H1 (cell line): ENCODE measurements around the gene THOC7. TPM values are rescaled to one million over a fixed set of nuclear protein-coding genes. Genes with fewer than 3 reads are reported as not detected.

ENCODE experiments used
- RXRA ChIP-seq: IDR thresholded peaks from 2 replicates; pipeline ENCODE4 v1.6.1; 2011; ENCODE audit warnings: low read depth, mild to moderate bottlenecking, low read length, moderate library complexity; ENCODE audit not compliant: insufficient read depth
- SUZ12 ChIP-seq: fragments of 200-600 bp; sonication (generic); IDR thresholded peaks from 2 replicates; pipeline ENCODE4 v1.6.1; 2012; ENCODE audit warnings: mild to moderate bottlenecking, inconsistent platforms, low read length, moderate library complexity, mixed read lengths
- TAF7 ChIP-seq: optimal IDR thresholded peaks from 2 replicates; pipeline ENCODE3; 2011; ENCODE audit warnings: low read depth, mild to moderate bottlenecking, inconsistent platforms, low read length, moderate library complexity, borderline replicate concordance
- polyA plus RNA-seq, 7 experiments: library from polyadenylated mRNA; depleted of rRNA in 3 of 7; stranded (reverse) in 5 of 7; unstranded in 2 of 7; fragments of >200 nt in 5 of 7; fragments of 200-250 nt in 2 of 7; gene quantifications; 1 replicate in 5 of 7; 2 replicates in 1 of 7; 4 replicates in 1 of 7; pipeline versions ENCODE4 v1.2.1 to v1.2.3, GENCODE V29; 2011 to 2013; ENCODE audit warnings: missing spikeins in 2 of 7, mixed read lengths in 2 of 7
- total RNA-seq: library from RNA; stranded (reverse); fragmentation: NEBNext Ultra II Directional; extraction: Animal tissue kit (Norgen Biotek cat#: 25700); gene quantifications from 2 replicates; pipeline ENCODE4 v1.2.1, GENCODE V29; 2021
- TF ChIP-seq, protein P1 (sequence below): fragments of 300-600 bp; sonication (generic); IDR thresholded peaks from 2 replicates; pipeline ENCODE4 v1.7.1; 2012; ENCODE audit warnings: low read length, moderate library complexity, mild to moderate bottlenecking, inconsistent platforms; ENCODE audit not compliant: insufficient replicate concordance
- TF ChIP-seq, protein P2 (sequence below), 3 experiments: IDR thresholded peaks; 1 replicate in 2 of 3; 2 replicates in 1 of 3; pipeline versions ENCODE4 v1.5.1 to v1.6.1; 2011; ENCODE audit warnings: low read length in 3 of 3, mild to moderate bottlenecking in 3 of 3, inconsistent platforms in 2 of 3, low read depth in 1 of 3, moderate library complexity in 1 of 3; ENCODE audit not compliant: insufficient read depth in 1 of 3; ENCODE audit errors: control extremely low read depth in 1 of 3

Gene THOC7
- total and polyA plus RNA-seq, 2 of the 8 experiments (the other 6 are each of a cell fraction or from before 2014, with no cell fraction given): 18.7 to 74.0 TPM

DNA sequence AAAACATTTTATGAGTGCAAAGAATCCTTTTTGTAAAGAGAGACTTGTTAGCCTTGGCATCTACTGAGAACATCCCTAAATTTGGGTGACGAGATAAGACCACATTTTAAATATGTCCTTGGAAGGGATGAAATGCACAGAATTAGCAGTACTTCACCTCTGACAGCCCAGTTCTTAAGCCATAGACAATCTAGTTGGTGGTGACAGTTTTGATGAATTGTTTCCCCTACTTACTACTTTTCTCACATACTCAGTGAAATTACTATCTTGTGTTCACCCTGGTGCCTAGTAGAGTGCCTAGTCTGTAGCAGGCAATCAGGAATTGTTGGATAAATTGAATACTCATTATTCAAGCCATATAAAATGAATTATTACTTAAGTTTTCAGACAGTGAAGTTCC is 45.2 kb upstream of the THOC7 start (continued):
- TF ChIP-seq, protein P1, sequence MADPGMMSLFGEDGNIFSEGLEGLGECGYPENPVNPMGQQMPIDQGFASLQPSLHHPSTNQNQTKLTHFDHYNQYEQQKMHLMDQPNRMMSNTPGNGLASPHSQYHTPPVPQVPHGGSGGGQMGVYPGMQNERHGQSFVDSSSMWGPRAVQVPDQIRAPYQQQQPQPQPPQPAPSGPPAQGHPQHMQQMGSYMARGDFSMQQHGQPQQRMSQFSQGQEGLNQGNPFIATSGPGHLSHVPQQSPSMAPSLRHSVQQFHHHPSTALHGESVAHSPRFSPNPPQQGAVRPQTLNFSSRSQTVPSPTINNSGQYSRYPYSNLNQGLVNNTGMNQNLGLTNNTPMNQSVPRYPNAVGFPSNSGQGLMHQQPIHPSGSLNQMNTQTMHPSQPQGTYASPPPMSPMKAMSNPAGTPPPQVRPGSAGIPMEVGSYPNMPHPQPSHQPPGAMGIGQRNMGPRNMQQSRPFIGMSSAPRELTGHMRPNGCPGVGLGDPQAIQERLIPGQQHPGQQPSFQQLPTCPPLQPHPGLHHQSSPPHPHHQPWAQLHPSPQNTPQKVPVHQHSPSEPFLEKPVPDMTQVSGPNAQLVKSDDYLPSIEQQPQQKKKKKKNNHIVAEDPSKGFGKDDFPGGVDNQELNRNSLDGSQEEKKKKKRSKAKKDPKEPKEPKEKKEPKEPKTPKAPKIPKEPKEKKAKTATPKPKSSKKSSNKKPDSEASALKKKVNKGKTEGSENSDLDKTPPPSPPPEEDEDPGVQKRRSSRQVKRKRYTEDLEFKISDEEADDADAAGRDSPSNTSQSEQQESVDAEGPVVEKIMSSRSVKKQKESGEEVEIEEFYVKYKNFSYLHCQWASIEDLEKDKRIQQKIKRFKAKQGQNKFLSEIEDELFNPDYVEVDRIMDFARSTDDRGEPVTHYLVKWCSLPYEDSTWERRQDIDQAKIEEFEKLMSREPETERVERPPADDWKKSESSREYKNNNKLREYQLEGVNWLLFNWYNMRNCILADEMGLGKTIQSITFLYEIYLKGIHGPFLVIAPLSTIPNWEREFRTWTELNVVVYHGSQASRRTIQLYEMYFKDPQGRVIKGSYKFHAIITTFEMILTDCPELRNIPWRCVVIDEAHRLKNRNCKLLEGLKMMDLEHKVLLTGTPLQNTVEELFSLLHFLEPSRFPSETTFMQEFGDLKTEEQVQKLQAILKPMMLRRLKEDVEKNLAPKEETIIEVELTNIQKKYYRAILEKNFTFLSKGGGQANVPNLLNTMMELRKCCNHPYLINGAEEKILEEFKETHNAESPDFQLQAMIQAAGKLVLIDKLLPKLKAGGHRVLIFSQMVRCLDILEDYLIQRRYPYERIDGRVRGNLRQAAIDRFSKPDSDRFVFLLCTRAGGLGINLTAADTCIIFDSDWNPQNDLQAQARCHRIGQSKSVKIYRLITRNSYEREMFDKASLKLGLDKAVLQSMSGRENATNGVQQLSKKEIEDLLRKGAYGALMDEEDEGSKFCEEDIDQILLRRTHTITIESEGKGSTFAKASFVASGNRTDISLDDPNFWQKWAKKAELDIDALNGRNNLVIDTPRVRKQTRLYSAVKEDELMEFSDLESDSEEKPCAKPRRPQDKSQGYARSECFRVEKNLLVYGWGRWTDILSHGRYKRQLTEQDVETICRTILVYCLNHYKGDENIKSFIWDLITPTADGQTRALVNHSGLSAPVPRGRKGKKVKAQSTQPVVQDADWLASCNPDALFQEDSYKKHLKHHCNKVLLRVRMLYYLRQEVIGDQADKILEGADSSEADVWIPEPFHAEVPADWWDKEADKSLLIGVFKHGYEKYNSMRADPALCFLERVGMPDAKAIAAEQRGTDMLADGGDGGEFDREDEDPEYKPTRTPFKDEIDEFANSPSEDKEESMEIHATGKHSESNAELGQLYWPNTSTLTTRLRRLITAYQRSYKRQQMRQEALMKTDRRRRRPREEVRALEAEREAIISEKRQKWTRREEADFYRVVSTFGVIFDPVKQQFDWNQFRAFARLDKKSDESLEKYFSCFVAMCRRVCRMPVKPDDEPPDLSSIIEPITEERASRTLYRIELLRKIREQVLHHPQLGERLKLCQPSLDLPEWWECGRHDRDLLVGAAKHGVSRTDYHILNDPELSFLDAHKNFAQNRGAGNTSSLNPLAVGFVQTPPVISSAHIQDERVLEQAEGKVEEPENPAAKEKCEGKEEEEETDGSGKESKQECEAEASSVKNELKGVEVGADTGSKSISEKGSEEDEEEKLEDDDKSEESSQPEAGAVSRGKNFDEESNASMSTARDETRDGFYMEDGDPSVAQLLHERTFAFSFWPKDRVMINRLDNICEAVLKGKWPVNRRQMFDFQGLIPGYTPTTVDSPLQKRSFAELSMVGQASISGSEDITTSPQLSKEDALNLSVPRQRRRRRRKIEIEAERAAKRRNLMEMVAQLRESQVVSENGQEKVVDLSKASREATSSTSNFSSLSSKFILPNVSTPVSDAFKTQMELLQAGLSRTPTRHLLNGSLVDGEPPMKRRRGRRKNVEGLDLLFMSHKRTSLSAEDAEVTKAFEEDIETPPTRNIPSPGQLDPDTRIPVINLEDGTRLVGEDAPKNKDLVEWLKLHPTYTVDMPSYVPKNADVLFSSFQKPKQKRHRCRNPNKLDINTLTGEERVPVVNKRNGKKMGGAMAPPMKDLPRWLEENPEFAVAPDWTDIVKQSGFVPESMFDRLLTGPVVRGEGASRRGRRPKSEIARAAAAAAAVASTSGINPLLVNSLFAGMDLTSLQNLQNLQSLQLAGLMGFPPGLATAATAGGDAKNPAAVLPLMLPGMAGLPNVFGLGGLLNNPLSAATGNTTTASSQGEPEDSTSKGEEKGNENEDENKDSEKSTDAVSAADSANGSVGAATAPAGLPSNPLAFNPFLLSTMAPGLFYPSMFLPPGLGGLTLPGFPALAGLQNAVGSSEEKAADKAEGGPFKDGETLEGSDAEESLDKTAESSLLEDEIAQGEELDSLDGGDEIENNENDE: no peak
- TF ChIP-seq SUZ12 (no peak), TAF7 (no peak), RXRA (no peak)
- TF ChIP-seq, protein P2, sequence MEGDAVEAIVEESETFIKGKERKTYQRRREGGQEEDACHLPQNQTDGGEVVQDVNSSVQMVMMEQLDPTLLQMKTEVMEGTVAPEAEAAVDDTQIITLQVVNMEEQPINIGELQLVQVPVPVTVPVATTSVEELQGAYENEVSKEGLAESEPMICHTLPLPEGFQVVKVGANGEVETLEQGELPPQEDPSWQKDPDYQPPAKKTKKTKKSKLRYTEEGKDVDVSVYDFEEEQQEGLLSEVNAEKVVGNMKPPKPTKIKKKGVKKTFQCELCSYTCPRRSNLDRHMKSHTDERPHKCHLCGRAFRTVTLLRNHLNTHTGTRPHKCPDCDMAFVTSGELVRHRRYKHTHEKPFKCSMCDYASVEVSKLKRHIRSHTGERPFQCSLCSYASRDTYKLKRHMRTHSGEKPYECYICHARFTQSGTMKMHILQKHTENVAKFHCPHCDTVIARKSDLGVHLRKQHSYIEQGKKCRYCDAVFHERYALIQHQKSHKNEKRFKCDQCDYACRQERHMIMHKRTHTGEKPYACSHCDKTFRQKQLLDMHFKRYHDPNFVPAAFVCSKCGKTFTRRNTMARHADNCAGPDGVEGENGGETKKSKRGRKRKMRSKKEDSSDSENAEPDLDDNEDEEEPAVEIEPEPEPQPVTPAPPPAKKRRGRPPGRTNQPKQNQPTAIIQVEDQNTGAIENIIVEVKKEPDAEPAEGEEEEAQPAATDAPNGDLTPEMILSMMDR (IDR thresholded peaks at IDR 0.05; ENCODE audit: control extremely low read depth in 1 of 3, insufficient read depth in 1 of 3, low read depth in 1 of 3, low read length in 3 of 3): no peak
- TF ChIP-seq, all 59 proteins: peak for 0
